Renal pelvis (tissue), 4 donors: ENCODE measurements around the gene GGA3. TPM values are rescaled to one million over a fixed set of nuclear protein-coding genes. Genes with fewer than 3 reads are reported as not detected.
"Not testable (repeated sequence)": the region's sequence is repeated elsewhere in the genome, so short reads cannot be mapped to it uniquely, and the experiment has no call there.

Experiments used
- DNase-seq: peaks from one replicate; pipeline ENCODE4 v3.0.0-alpha.2; 2013
- polyA plus RNA-seq, 3 donors: library from polyadenylated mRNA; unstranded; fragments of 120-200 nt; gene quantifications; one replicate each; pipeline ENCODE4 v1.2.1, GENCODE V29; 2013; ENCODE audit not compliant: insufficient read length in 3 of 3

The GGA3 gene
- polyA plus RNA-seq, 3 donors, result 38.2 to 49.9 (median 47.9) TPM

DNA sequence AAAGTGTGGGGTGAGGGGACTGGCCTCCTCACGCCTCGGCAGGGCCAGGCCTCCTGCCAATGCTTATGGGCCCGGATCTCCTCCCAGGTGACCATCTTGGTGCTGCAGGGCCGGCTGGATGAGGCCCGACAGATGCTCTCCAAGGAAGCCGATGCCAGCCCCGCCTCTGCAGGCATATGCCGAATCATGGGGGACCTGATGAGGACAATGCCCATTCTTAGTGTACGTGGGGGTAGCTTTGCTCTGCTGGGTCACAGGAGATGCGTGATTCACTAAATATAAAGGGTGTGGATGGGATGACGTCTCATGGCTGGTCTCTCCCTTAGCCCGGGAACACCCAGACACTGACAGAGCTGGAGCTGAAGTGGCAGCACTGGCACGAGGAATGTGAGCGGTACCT is 36.4 kb downstream of the GGA3 start:
- DNase-seq, result no peak

GRCh38 chr17:75219815-75220214 is 41.6 kb downstream of the GGA3 start:
- DNase-seq, result no peak

DNA sequence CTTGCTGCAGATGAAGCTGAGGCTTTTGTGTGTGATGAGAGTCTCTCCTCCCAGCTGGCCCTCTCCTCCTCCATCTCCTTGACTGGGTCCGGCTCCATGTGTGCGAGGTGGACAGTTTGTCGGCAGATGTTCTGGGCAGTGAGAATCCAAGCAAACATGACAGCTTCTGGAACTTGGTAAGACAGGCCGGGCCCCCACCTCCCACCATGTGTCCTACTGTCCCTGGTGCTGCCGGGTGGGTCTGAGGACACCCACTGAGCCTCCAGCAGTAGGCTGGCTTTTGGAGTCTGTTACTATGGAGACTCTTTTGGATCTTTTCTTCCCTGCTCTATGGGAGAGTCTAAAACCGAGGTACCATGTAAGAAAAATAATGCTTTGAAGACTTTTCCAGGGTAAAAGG is 43.3 kb downstream of the GGA3 start:
- no peak for DNase-seq

DNA sequence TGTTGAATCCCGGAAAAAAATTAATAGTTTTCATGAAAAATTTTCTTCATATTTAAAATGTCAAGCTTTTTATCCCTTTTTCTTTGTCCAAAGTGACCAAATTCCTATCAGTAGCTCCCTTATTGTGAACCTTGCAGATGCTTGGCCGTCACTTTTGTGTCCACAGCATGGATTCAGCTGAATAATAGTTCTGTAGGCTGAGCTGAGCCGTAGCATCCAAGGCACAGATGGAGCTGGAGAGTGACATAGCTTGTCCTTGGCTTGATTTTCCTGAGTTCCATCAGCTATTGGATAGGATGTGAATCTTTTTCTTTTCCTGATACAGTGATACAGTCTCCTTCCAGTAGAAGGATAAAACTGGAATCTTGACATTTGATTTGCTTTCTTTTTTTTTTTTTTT is 52.3 kb downstream of the GGA3 start:
- no peak for DNase-seq

GRCh38 chr17:75208161-75208560 is 53.2 kb downstream of the GGA3 start:
- no peak for DNase-seq

DNA sequence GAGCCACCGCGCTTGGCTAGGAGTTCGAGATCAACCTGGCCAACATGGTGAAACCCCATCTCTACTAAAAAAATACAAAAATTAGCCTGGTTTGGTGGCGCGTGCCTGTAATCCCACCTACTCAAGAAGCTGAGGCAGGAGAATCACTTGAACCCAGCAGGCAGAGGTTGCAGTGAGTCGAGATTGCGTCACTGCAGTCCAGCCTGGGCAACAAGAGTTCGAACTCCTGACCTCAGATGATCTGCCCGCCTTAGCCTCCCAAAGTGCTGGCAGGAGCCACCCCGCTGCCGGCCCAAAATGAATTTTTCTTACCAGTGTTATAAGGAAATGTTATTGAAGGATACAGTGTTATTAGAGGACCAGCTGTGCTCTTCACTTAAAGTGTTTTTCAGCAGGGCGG is 53.6 kb downstream of the GGA3 start:
- no peak for DNase-seq

- DNase-seq, result not testable (repeated sequence)
Measured at GRCh38 chr17:75207050-75207407, 54.4 kb downstream of the GGA3 start.

DNA sequence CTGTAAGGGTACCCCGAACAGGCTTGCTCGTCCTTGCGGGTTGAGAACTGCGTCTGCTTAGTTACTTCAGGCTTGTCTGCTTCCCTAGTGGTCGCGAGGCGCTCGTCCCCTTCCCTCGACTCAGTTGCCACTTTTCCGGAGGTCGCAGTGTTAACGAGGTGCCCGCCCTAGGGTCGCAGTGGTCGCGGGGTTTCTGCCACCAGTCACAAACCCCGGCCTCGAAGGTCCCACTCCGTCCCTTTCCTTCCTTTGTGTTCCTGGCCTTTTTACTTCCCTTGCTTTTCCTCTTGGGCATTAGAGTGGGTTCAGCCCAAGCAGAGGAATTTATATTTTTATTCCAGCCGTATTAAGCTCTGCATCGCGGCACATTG is 55.6 kb downstream of the GGA3 start:
- DNase-seq, result no peak

DNA sequence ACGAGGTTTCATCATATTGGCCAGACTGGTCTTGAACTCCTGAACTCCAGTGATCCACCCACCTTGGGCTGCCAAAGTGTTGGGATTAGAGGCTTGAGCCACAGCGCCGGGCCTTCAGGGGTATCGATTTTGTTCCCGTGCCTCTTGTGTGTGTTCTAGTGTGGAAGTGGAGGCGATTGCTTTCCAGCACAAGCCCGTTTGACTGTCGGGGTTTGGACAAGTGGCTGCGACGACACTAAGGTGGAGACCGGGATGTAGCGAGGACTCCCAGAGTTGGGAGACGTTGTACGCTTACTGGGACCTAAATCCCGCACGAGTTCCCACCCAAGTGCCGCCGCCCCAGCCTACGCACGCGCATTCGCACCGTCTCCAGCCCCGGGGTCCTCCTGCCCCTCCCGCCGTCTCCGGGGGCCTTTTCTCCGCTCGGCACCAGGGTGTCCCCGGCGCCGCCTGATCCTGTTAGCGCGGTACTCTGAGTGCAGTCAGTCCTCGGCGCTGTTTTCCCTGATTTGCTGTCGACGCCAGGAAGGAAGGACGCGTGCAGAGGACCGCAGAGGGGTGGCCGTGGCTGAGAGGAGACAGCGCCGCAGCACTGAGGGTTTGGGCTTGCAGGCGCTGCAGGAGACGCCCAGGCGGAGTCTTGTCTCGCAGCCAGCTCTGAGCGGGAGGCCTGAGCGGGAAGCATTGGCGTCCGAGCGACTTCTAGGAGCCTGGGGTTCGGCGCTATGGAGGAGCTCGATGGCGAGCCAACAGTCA is 56.2 kb downstream of the GGA3 start, which contains the start of gene NUP85:
NUP85 (plus strand) TSS at position 643 of the 756 bp plus-strand sequence; CDS start at position 726, 83 bp downstream.
- DNase-seq, result peak; percentile 95

DNA sequence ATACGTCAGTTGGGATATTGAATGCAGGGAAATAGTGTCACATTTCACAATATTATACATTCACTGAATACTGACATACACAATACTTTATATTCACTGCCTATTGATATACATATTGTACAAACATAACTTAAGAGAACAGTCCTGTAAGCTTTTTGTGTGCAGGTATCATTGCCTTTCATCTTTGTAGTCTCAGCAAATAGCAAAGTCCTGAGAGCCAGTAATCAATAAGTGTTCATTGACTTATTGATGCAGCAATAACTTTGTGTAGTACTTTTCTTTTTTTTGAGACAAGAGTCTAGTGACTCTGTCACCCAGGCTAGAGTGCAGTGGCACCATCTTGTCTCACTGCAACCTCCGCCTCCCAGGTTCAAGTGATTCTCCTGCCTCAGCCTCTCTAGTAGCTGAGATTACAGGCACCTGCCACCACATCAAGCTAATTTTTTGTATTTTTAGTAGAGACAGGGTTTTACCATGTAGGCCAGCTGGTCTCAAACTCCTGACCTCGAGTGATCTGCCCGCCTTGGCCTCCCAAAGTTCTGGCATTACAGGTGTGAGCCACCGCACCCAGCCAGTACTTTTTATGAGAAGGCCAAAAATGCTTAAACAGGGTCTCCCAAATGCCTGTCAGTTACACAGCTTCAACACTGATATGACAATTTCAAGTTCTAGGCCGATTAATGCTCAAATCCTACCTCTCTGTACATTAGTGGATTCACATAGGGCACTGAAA is 61.4 kb downstream of the GGA3 start:
- no peak for DNase-seq

DNA sequence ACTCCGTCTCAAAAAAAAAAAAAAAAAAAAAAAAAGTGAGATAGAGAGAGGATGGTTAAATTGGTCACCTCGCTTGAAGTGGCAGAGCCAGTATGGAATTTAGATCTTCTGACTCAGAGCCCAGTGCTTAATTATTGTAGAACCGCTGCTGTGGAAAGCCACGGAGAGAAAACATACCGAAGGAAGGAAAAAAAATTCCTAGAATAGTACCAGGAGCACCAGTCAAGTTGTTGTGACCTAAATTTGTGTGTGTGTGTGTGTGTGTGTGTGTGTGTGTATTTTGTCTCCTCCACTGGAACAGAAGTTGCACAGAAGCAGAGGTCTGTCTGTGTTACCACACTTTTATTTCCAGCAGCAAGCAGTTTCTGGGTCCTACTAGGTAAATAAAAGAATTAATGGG is 66.5 kb downstream of the GGA3 start:
- DNase-seq, result no peak

GRCh38 chr17:75191584-75191983 is 69.8 kb downstream of the GGA3 start:
- DNase-seq, result no peak

DNA sequence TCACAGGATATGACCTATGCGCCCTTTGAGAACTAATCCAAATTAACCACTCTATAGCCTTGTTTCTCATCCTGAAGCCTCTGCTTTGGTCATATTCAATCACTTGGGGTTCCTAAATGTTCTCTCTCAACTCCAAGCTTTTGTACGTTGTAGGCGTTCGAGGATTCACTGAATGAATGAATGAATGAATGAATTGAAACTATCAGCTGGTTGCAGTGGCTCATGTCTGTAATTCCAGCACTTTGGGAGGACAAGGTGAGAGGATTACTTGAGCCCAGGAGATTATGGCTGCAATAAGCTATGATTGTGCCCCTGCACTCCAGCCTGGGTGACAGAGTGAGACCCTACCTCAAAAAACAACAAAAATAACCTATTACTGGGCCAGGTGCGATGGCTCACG is 72.8 kb downstream of the GGA3 start:
- DNase-seq, result no peak

Other genes with a start within 250 kb of the GGA3 start
- 10 to 100 TPM; 27.4 to 31.3 (median 29.5) TPM for gene MRPL58, start 248.9 kb downstream of the GGA3 start, polyA plus RNA-seq
- gene ATP5PD, start 214.6 kb downstream of the GGA3 start, polyA plus RNA-seq, result 100 to 1,000 TPM; 299 to 318 (median 307) TPM
- gene KCTD2, start 214.4 kb downstream of the GGA3 start, polyA plus RNA-seq, result 10 to 100 TPM; 31.0 to 33.9 (median 32.8) TPM
- 10 to 100 TPM; 27.4 to 42.7 (median 39.8) TPM for gene SLC16A5, start 173.7 kb downstream of the GGA3 start, polyA plus RNA-seq
- gene ARMC7, start 151.6 kb downstream of the GGA3 start, polyA plus RNA-seq, result 10 to 100 TPM; 17.3 to 19.1 (median 18.9) TPM
- 10 to 100 TPM; 52.8 to 72.7 (median 69.7) TPM for gene NT5C, start 129.9 kb downstream of the GGA3 start, polyA plus RNA-seq
- 100 to 1,000 TPM in 2 of 3 donors, 10 to 100 TPM in 1; 86.5 to 109 (median 103) TPM for gene JPT1, start 107.1 kb downstream of the GGA3 start, polyA plus RNA-seq
- 100 to 1,000 TPM; 651 to 676 (median 657) TPM for gene SUMO2, start 78.6 kb downstream of the GGA3 start, polyA plus RNA-seq
- gene NUP85, start 55.9 kb downstream of the GGA3 start, polyA plus RNA-seq, result 10 to 100 TPM; 66.4 to 82.0 (median 78.2) TPM
- 10 to 100 TPM; 72.9 to 80.1 (median 79.4) TPM for gene MRPS7, start 273 bp upstream of the GGA3 start, polyA plus RNA-seq
- gene MIF4GD, start 9.6 kb upstream of the GGA3 start, polyA plus RNA-seq, result 10 to 100 TPM; 21.8 to 22.8 (median 22.3) TPM
- 10 to 100 TPM in 1 of 3 donors, 1 to 10 TPM in 2; 7.1 to 13.0 (median 8.4) TPM for gene SLC25A19, start 27.8 kb upstream of the GGA3 start, polyA plus RNA-seq
- 10 to 100 TPM; 87.7 to 96.9 (median 94.9) TPM for gene GRB2, start 144.1 kb upstream of the GGA3 start, polyA plus RNA-seq
- 100 to 1,000 TPM; 103 to 117 (median 105) TPM for gene TMEM94, start 195.0 kb upstream of the GGA3 start, polyA plus RNA-seq